ENCODE data around the gene TNRC6B. TPM values are rescaled to one million over a fixed set of nuclear protein-coding genes. Genes with fewer than 3 reads are reported as not detected.

TNRC6B gene
- total and polyA plus RNA-seq, 2 of the 13 experiments (the other 11 are each of a cell fraction or from before 2014, with no cell fraction given) = 8.9 to 13.2 TPM

- TF ChIP-seq HOXA5 (CRISPR knock-in tag; IDR thresholded peaks at IDR 0.05) = no peak
- no peak for TF ChIP-seq ZNF33B (CRISPR knock-in tag; IDR thresholded peaks at IDR 0.05)
- no peak for TF ChIP-seq ZNF580 (CRISPR knock-in tag; IDR thresholded peaks at IDR 0.05; ENCODE audit: borderline replicate concordance, low read depth)
- no peak for TF ChIP-seq ZBTB37 (CRISPR knock-in tag; IDR thresholded peaks at IDR 0.05)
- no peak for TF ChIP-seq PITX1 (CRISPR knock-in tag; IDR thresholded peaks at IDR 0.05)
- no peak for TF ChIP-seq POLR2G (IDR thresholded peaks at IDR 0.05; ENCODE audit: low read depth, low read length)
- no peak for TF ChIP-seq ZNF34 (CRISPR knock-in tag; IDR thresholded peaks at IDR 0.05; ENCODE audit: borderline replicate concordance)
- no peak for TF ChIP-seq ZNF749 (CRISPR knock-in tag; IDR thresholded peaks at IDR 0.05; ENCODE audit: borderline replicate concordance)
- TF ChIP-seq MIER2 (CRISPR knock-in tag; IDR thresholded peaks at IDR 0.05) = no peak
- no peak for TF ChIP-seq ZNF362 (CRISPR knock-in tag; IDR thresholded peaks at IDR 0.05; ENCODE audit: borderline replicate concordance)
- no peak for TF ChIP-seq MAF1 (CRISPR knock-in tag; IDR thresholded peaks at IDR 0.05; ENCODE audit: borderline replicate concordance)
- TF ChIP-seq ATF1 (CRISPR knock-in tag; IDR thresholded peaks at IDR 0.05) = no peak
- TF ChIP-seq NPAS2 (CRISPR knock-in tag; IDR thresholded peaks at IDR 0.05; ENCODE audit: borderline replicate concordance) = no peak
- FAIRE-seq (no peak), DNase-seq (ENCODE audit: low spot score) (no peak), ATAC-seq (no peak)
- Histone ChIP-seq H3K36me3 (replicated peaks in 1 of 2; ENCODE audit: control insufficient read depth in 1 of 2, insufficient read depth in 2 of 2, low read length in 2 of 2) (peaks cover 0 to 1% of the 10 kb centered on the region in 2 experiments; a peak in 1 of 5 replicates), H4K20me1 (ENCODE audit: insufficient read depth, low read length) (no peaks in the 10 kb centered on the region; the same call in 1 of the 2 replicates), H3K4me3 (replicated peaks in 1 of 3; ENCODE audit: insufficient read depth in 1 of 3, low read depth in 2 of 3, low read length in 3 of 3) (no peak overlapping the region), H3K4me1 (ENCODE audit: insufficient read depth, low read length) (no peaks in the 10 kb centered on the region), H3K9ac (ENCODE audit: insufficient read depth, low read depth, low read length) (no peak overlapping the region), H3K27me3 (ENCODE audit: control insufficient read depth in 1 of 2, insufficient read depth in 2 of 2, low read length in 2 of 2) (no peaks in the 10 kb centered on the region), H3K9me3 (ENCODE audit: low read length) (no peaks in the 10 kb centered on the region), H3K79me2 (ENCODE audit: insufficient read depth, low read length) (no peaks in the 10 kb centered on the region), H2AFZ (ENCODE audit: low read length) (no peak overlapping the region), H3K27ac (ENCODE audit: extremely low read length, insufficient read depth, low read length) (no peak overlapping the region), H3K4me2 (ENCODE audit: low read depth, low read length) (no peak overlapping the region)
- in situ Hi-C loops (cut with HindIII; ENCODE audit: extremely low pct_ligation_motif_present, low pct_unique_long_range_greater_than_20kb) = no loop called here
- POLR2A ChIA-PET = no interaction called here
- no TSS peak for BruUV-seq (replicated peaks)
- intact Hi-C loops (cut with micrococcal nuclease; ENCODE audit: unreplicated experiment) = no loop called here
- WGBS (ENCODE audit: low lambda C conversion rate) = 95% methylated on average over 3 of the region's 4 CpGs
- CTCF ChIA-PET (ENCODE audit: low intra/inter-chr PET ratio, low total read pairs) = no interaction called here
These were observed 154.0 kb downstream of the TNRC6B start for GRCh38 chr22:40331706-40332105.
